Measurements from ENCODE around the gene EPB41L1.
A peak's percentile ranks its signal among the peaks of the same experiment; 100 is the strongest.

Gene EPB41L1

DNA sequence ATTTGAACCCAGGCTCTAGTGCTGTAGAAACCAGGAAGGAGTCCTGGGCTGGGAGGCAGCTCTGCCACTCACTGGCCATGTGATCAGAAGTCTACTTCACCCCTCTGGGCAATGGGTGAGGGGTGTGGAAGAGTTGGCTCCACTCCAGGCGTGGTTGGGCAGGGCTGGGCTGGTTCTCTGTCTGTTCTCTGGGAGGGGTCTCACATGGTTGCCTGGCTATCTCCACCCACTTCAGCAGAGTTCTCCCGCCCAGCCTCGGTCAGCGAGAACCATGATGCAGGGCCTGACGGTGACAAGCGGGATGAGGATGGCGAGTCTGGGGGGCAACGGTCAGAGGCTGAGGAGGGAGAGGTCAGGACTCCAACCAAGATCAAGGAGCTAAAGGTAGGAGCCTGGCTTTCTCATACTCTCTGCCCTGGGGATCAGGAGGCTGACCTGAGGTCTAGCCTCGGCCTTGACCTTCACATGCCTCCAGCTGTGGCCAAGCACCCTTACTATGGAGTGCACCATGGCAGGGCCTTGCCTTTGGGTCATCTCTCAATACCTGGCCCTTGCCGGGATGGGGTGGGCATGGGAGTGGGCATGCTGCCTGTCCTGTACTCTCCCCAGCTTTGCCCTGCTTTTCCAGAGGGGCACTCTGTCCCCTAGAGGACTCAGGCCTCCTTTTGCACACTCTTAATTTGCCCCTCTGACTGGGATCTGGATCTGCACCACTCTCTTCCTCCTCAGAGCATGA lies 39.6 kb downstream of the EPB41L1 start:
- ChIA-PET POLR2A (no interaction called here), CTCF (interaction anchor here (1.2 to 2.9 kb wide), 5 partner anchors 9 to 246 kb away, joined by 4 to 37 read pairs (median 6); no protein-coding TSS in a partner anchor)
- DNase-seq (ENCODE audit: extremely low spot score): no peak
- TF ChIP-seq, protein P1, sequence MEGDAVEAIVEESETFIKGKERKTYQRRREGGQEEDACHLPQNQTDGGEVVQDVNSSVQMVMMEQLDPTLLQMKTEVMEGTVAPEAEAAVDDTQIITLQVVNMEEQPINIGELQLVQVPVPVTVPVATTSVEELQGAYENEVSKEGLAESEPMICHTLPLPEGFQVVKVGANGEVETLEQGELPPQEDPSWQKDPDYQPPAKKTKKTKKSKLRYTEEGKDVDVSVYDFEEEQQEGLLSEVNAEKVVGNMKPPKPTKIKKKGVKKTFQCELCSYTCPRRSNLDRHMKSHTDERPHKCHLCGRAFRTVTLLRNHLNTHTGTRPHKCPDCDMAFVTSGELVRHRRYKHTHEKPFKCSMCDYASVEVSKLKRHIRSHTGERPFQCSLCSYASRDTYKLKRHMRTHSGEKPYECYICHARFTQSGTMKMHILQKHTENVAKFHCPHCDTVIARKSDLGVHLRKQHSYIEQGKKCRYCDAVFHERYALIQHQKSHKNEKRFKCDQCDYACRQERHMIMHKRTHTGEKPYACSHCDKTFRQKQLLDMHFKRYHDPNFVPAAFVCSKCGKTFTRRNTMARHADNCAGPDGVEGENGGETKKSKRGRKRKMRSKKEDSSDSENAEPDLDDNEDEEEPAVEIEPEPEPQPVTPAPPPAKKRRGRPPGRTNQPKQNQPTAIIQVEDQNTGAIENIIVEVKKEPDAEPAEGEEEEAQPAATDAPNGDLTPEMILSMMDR (IDR thresholded peaks at IDR 0.05; ENCODE audit: control extremely low read depth, extremely low read depth, low read depth, missing control alignments): no peak

DNA sequence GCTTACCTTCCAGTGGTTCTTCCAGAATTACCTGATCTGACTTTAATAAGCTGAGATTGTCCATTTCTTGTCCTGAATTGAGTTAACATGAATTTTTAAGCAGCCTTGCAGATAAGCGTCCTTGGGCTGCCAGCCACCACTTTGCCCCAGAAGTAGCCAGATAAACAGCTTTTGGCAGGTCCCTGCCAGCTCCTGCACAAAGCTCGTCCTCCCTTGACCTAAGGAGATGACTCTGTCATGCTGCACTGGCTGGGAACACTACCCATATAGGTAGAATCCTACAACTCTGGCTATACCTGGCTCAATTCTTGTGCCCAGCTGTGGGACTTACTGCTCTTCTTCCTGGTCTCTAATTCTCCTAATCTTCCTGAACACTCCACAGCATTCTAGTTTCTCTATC lies 42.1 kb downstream of the EPB41L1 start:
- CTCF ChIA-PET: interaction anchor here (1.1 to 7.8 kb wide), 6 partner anchors 11 to 242 kb away, joined by 4 to 84 read pairs (median 6); no protein-coding TSS in a partner anchor
- POLR2A ChIA-PET: no interaction called here
- DNase-seq (ENCODE audit: extremely low spot score): no peak
- TF ChIP-seq, protein P1 (IDR thresholded peaks at IDR 0.05; ENCODE audit: control extremely low read depth, extremely low read depth, low read depth, missing control alignments): no peak

DNA sequence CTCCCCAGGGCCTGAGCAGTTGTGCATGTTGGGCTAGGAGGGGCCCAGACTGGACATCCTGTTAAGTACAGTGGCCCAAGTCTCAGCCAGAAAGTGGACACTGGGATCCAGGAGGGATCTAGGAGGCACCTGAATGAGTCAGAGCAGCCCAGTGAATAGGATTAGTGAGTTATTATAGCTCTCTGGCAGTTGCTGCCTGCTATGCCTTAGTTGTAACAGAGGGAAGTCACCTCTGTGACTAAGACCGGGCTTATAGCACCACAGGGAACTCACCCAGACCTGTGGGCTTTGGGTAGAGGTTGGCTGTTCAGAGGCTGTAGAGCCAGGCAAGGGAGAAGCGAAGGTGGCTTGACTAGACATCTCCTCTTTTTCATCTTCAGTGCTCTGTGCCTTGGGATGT lies 42.7 kb downstream of the EPB41L1 start:
- DNase-seq (ENCODE audit: extremely low spot score): no peak
- POLR2A ChIA-PET: no interaction called here
- CTCF ChIA-PET: interaction anchor here (0.8 to 7.8 kb wide), 10 partner anchors 10 to 242 kb away, joined by 3 to 84 read pairs (median 6); no protein-coding TSS in a partner anchor
- TF ChIP-seq, protein P1 (IDR thresholded peaks at IDR 0.05; ENCODE audit: control extremely low read depth, extremely low read depth, low read depth, missing control alignments): no peak

DNA sequence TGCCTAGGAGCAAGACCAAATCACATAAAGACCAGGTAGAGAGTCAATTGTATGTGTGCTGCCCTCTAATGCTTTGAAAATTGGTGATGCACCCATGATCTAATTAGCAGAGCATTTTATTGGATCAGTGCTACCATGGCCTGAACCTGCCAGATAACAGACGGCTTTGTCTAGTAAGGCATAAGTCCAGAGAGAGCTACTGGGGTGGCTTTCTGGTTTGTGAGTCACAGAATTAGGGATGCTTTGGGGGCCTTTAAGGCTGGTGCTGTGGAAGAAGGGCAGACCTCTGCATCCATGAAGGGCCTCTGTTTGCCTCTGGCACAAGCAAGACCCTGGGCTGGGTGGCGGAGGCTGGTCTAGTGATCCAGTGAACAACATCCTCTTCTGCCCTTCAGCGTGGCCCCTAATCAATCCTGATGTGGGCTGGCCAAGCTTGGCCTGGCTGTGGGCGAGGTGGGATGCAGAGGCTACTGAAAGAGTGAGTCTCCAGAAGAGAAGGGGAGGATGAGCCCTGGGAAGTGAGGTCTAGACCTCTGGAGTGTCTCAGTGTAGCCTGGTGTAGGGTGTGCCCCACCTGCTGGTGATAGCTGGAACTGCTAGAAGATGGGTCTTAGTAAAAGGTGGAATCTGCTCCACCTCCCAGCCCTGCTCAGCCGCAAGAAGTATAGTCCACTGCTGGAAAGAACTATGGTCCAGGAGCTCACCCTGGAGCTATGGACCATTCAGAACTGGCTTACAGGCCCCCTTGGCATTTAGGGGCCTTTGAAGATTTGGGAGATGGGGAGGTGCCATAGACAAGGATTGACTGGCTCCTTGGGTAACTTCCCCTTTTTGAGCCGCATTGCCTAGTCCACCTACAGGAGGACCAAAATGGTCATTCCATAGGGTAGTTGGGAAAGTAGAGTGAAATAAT lies 45.1 kb downstream of the EPB41L1 start:
- peak; percentile 80 for DNase-seq (ENCODE audit: extremely low spot score)
- CTCF ChIA-PET: interaction anchor here (0.5 to 7.8 kb wide), 48 partner anchors 10 to 687 kb away, joined by 3 to 84 read pairs (median 3); partner anchors contain the start of gene AAR2
- POLR2A ChIA-PET: interaction anchor here (0.5 kb wide), 1 partner anchor 109 kb away, joined by 4 read pairs; no protein-coding TSS in a partner anchor
- TF ChIP-seq, protein P1 (IDR thresholded peaks at IDR 0.05; ENCODE audit: control extremely low read depth, extremely low read depth, low read depth, missing control alignments): peak; percentile 87

DNA sequence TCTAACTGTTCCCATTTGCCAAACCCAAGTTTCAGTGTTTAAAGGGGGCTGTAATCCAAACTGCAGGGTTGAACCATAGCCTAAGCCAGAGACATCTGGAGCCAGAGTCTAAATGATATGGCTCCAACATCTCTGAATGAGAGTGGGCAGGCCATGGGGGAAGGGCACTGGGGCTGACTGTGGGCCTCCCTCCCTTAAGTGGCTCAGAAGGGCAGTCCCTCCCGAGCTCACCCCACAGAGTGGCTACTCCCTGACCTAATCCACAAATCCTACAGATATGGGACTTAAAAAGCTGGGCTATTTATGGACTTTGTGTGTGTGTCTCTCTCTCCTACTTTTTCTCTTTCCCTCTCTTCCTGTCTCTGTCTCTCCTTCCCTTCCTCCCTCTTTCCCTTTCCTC lies 45.9 kb downstream of the EPB41L1 start:
- ChIA-PET CTCF (interaction anchor here (0.6 to 7.8 kb wide), 27 partner anchors 10 to 258 kb away, joined by 3 to 84 read pairs (median 4); partner anchors contain the start of gene AAR2), POLR2A (no interaction called here)
- TF ChIP-seq, protein P1 (IDR thresholded peaks at IDR 0.05; ENCODE audit: control extremely low read depth, extremely low read depth, low read depth, missing control alignments): no peak
- DNase-seq (ENCODE audit: extremely low spot score): no peak

DNA sequence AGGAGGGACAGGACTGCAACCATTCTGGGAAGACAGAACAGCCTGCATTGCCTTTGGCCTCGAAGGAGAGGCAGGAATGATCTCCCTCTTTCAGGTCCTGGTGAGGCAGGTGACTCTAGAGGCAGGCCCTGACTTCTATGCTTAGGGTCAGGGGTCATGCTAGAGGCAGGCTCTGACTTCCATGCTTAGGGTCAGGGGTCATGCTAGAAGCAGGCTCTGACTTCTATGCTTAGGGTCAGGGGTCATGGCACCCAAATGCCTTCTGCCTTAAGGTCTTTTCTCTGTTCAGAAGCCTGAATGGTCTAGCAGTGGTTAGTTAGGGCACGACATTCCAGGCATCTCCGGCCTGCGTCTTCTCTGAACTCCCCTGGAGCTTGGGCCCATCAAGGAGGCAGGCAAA lies 46.7 kb downstream of the EPB41L1 start:
- DNase-seq (ENCODE audit: extremely low spot score): no peak
- POLR2A ChIA-PET: no interaction called here
- TF ChIP-seq, protein P1 (IDR thresholded peaks at IDR 0.05; ENCODE audit: control extremely low read depth, extremely low read depth, low read depth, missing control alignments): no peak
- CTCF ChIA-PET: interaction anchor here (1.2 to 7.8 kb wide), 13 partner anchors 11 to 238 kb away, joined by 3 to 84 read pairs (median 10); no protein-coding TSS in a partner anchor

All from GM10248 (cell line).